ENCODE results near the gene ZNF580. TPM values are rescaled to one million over a fixed set of nuclear protein-coding genes. Genes with fewer than 3 reads are reported as not detected.

Gene ZNF580
- total and polyA plus RNA-seq, 2 of the 13 experiments (the other 11 are each of a cell fraction or from before 2014, with no cell fraction given) = 4.4 to 6.0 TPM

- no peak for FAIRE-seq
- H2AFZ ChIP-seq (ENCODE audit: low read length) = no peak overlapping the region
- H3K79me2 ChIP-seq (ENCODE audit: insufficient read depth, low read length) = no peaks in the 10 kb centered on the region
- no peak overlapping the region for H3K9ac ChIP-seq (ENCODE audit: insufficient read depth, low read depth, low read length)
- H3K27me3 ChIP-seq (ENCODE audit: control insufficient read depth in 1 of 2, insufficient read depth in 2 of 2, low read length in 2 of 2) = no peaks in the 10 kb centered on the region
- 92% methylated on average over 8 of the region's 8 CpGs for WGBS (ENCODE audit: low lambda C conversion rate)
- in situ Hi-C loops (cut with HindIII; ENCODE audit: extremely low pct_ligation_motif_present, low pct_unique_long_range_greater_than_20kb) = no loop called here
- BruUV-seq (replicated peaks) = no TSS peak
- H3K9me3 ChIP-seq (ENCODE audit: low read length) = no peaks in the 10 kb centered on the region
- ATAC-seq = no peak
- H3K4me2 ChIP-seq (ENCODE audit: low read depth, low read length) = no peak overlapping the region
- peaks cover 2 to 5% of the 10 kb centered on the region in 2 experiments; a peak in 1 of 5 replicates for H3K36me3 ChIP-seq (replicated peaks in 1 of 2; ENCODE audit: control insufficient read depth in 1 of 2, insufficient read depth in 2 of 2, low read length in 2 of 2)
- POLR2A ChIA-PET = no interaction called here
- no peak overlapping the region for H3K4me3 ChIP-seq (replicated peaks in 1 of 3; ENCODE audit: insufficient read depth in 1 of 3, low read depth in 2 of 3, low read length in 3 of 3)
- no peak overlapping the region for H3K27ac ChIP-seq (ENCODE audit: extremely low read length, insufficient read depth, low read length)
- peaks cover 9% of the 10 kb centered on the region for H3K4me1 ChIP-seq (ENCODE audit: insufficient read depth, low read length)
- intact Hi-C loops (cut with micrococcal nuclease; ENCODE audit: unreplicated experiment) = no loop called here
- no peak for DNase-seq (ENCODE audit: low spot score)
- H4K20me1 ChIP-seq (ENCODE audit: insufficient read depth, low read length) = no peaks in the 10 kb centered on the region
- CTCF ChIA-PET (ENCODE audit: low intra/inter-chr PET ratio, low total read pairs) = no interaction called here
- TF ChIP-seq ELK4 (CRISPR knock-in tag; IDR thresholded peaks at IDR 0.05; ENCODE audit: borderline replicate concordance) (no peak), KLF11 (CRISPR knock-in tag; IDR thresholded peaks at IDR 0.05) (no peak), ZNF264 (CRISPR knock-in tag; IDR thresholded peaks at IDR 0.05) (no peak), GPBP1L1 (CRISPR knock-in tag; IDR thresholded peaks at IDR 0.05) (no peak), KDM5B (CRISPR knock-in tag; IDR thresholded peaks at IDR 0.05; ENCODE audit: borderline replicate concordance) (no peak), SMAD3 (CRISPR knock-in tag; IDR thresholded peaks at IDR 0.05) (no peak), HNF1A (IDR thresholded peaks at IDR 0.05; ENCODE audit: low read depth) (no peak), HNF1A (CRISPR knock-in tag; IDR thresholded peaks at IDR 0.05; ENCODE audit: borderline replicate concordance) (no peak), RXRA (CRISPR knock-in tag; IDR thresholded peaks at IDR 0.05) (no peak), ARNT (IDR thresholded peaks at IDR 0.05) (no peak), HMGXB3 (CRISPR knock-in tag; IDR thresholded peaks at IDR 0.05; ENCODE audit: borderline replicate concordance) (no peak), PRPF4 (IDR thresholded peaks at IDR 0.05; ENCODE audit: low read depth, low read length, poor library complexity, severe bottlenecking) (no peak), ZNF275 (CRISPR knock-in tag; IDR thresholded peaks at IDR 0.05; ENCODE audit: borderline replicate concordance) (no peak)
Measured at GRCh38 chr19:55617426-55617825, 23.4 kb upstream of the ZNF580 start.
